Neural cell (in vitro differentiated cells): ENCODE data around the gene SPHK2. TPM values are rescaled to one million over a fixed set of nuclear protein-coding genes. Genes with fewer than 3 reads are reported as not detected.

Source experiments
- H2AFZ ChIP-seq: fragments of 200-600, 300-800 bp; sonication (generic), shearing (Covaris generic); 2 replicates; pipeline ENCODE4 v1.6.0; 2014; ENCODE audit warnings: low read depth, mild to moderate bottlenecking, antibody characterized with exemption, low read length, moderate library complexity
- H3F3A ChIP-seq: fragments of 200-600 bp; shearing (Covaris generic); 2 replicates; pipeline ENCODE4 v1.6.1; 2016; ENCODE audit warnings: mild to moderate bottlenecking, moderate library complexity, mixed read lengths, antibody characterized with exemption, low read length; ENCODE audit not compliant: insufficient read depth, poor library complexity, severe bottlenecking
- H3K27ac ChIP-seq: fragments of 200-600, 300-800 bp; sonication (generic), shearing (Covaris generic); 2 replicates; pipeline ENCODE4 v1.5.1; 2014; ENCODE audit warnings: mild to moderate bottlenecking, low read length, moderate library complexity
- H3K27me3 ChIP-seq: fragments of 300-800, 200-600 bp; sonication (generic), shearing (Covaris generic); 2 replicates; pipeline ENCODE4 v1.6.0; 2014; ENCODE audit warnings: mild to moderate bottlenecking, low read depth, low read length, moderate library complexity; ENCODE audit not compliant: insufficient read depth
- H3K36me3 ChIP-seq: fragments of 300-800, 200-600 bp; sonication (generic), shearing (Covaris generic); 2 replicates; pipeline ENCODE4 v1.5.1; 2014; ENCODE audit warnings: mild to moderate bottlenecking, antibody characterized with exemption, low read length, moderate library complexity; ENCODE audit not compliant: insufficient read depth
- H3K4me2 ChIP-seq: fragments of 300-800, 200-600 bp; sonication (generic), shearing (Covaris generic); 2 replicates; pipeline ENCODE4 v1.6.0; 2014; ENCODE audit warnings: mild to moderate bottlenecking, low read length
- H3K4me3 ChIP-seq: fragments of 300-800, 200-600 bp; sonication (generic), shearing (Covaris generic); 2 replicates; pipeline ENCODE4 v1.5.1; 2014; ENCODE audit warnings: mild to moderate bottlenecking, low read length, moderate library complexity
- H3K79me2 ChIP-seq: fragments of 200-600 bp; shearing (Covaris generic); replicated peaks from 2 replicates; pipeline ENCODE4 v1.6.0; 2014; ENCODE audit warnings: mild to moderate bottlenecking, low read length, moderate library complexity; ENCODE audit not compliant: insufficient read depth
- H3K9ac ChIP-seq: fragments of 300-800, 200-600 bp; sonication (generic), shearing (Covaris generic); 2 replicates; pipeline ENCODE4 v1.6.1; 2016; ENCODE audit warnings: mild to moderate bottlenecking, low read length, mixed read lengths
- H3K9me2 ChIP-seq: fragments of 200-600 bp; shearing (Covaris generic); 2 replicates; pipeline ENCODE4 v1.6.1; 2016; ENCODE audit warnings: mild to moderate bottlenecking, low read length, mixed read lengths; ENCODE audit not compliant: insufficient read depth
- H3K9me3 ChIP-seq: fragments of 200-600, 300-800 bp; sonication (generic), shearing (Covaris generic); 2 replicates; pipeline ENCODE4 v1.6.1; 2016; ENCODE audit warnings: mild to moderate bottlenecking, mixed run types, low read length, moderate library complexity, mixed read lengths
- H4K20me1 ChIP-seq: fragments of 200-600 bp; shearing (Covaris generic); 2 replicates; pipeline ENCODE4 v1.6.1; 2016; ENCODE audit warnings: mild to moderate bottlenecking, mixed run types; ENCODE audit not compliant: insufficient read depth
- EP300 ChIP-seq: fragments of 450-650 bp; conservative IDR thresholded peaks from 2 replicates; pipeline ENCODE4 v1.6.1; 2014; ENCODE audit warnings: antibody characterized with exemption, mild to moderate bottlenecking, moderate library complexity; ENCODE audit not compliant: poor library complexity, severe bottlenecking
- EZH2 ChIP-seq: fragments of 200-600, 300-800 bp; shearing (Covaris generic), sonication (generic); IDR thresholded peaks from 2 replicates; pipeline ENCODE4 v1.6.1; 2014; ENCODE audit warnings: antibody characterized with exemption, low read length, borderline replicate concordance, mild to moderate bottlenecking; ENCODE audit not compliant: insufficient read depth, poor library complexity, severe bottlenecking
- MXI1 ChIP-seq: fragments of 450-650 bp; conservative IDR thresholded peaks from 2 replicates; pipeline ENCODE4 v1.6.1; 2014; ENCODE audit warnings: antibody characterized with exemption, mild to moderate bottlenecking; ENCODE audit not compliant: poor library complexity, severe bottlenecking
- POLR2AphosphoS5 ChIP-seq: IDR thresholded peaks from 2 replicates; pipeline ENCODE4 v1.6.1; 2012
- RAD21 ChIP-seq: fragments of 450-650 bp; conservative IDR thresholded peaks from 2 replicates; pipeline ENCODE4 v1.6.1; 2014; ENCODE audit warnings: antibody characterized with exemption, mild to moderate bottlenecking, moderate library complexity
- SMC3 ChIP-seq: fragments of 450-650 bp; conservative IDR thresholded peaks from 2 replicates; pipeline ENCODE4 v1.6.1; 2014; ENCODE audit warnings: antibody characterized with exemption, mild to moderate bottlenecking, moderate library complexity; ENCODE audit not compliant: poor library complexity
- TAF1 ChIP-seq: IDR thresholded peaks from 2 replicates; pipeline ENCODE4 v1.6.1; 2012; ENCODE audit warnings: low read depth
- polyA plus RNA-seq: library from polyadenylated mRNA; depleted of rRNA; stranded (reverse); fragments of >200 nt; gene quantifications from 2 replicates; pipeline ENCODE4 v1.2.3, GENCODE V29; 2014
- TF ChIP-seq, protein P1 (sequence below): fragments of 450-650 bp; IDR thresholded peaks from 2 replicates; pipeline ENCODE4 v1.5.1; 2014; ENCODE audit warnings: antibody characterized with exemption, mild to moderate bottlenecking, moderate library complexity; ENCODE audit not compliant: poor library complexity, severe bottlenecking
- TF ChIP-seq, protein P2 (sequence below): IDR thresholded peaks from 2 replicates; pipeline ENCODE4 v1.6.1; 2012; ENCODE audit warnings: borderline replicate concordance

SPHK2 gene
- polyA plus RNA-seq, 1 donor from 2014 or later, result 22.6 TPM

DNA sequence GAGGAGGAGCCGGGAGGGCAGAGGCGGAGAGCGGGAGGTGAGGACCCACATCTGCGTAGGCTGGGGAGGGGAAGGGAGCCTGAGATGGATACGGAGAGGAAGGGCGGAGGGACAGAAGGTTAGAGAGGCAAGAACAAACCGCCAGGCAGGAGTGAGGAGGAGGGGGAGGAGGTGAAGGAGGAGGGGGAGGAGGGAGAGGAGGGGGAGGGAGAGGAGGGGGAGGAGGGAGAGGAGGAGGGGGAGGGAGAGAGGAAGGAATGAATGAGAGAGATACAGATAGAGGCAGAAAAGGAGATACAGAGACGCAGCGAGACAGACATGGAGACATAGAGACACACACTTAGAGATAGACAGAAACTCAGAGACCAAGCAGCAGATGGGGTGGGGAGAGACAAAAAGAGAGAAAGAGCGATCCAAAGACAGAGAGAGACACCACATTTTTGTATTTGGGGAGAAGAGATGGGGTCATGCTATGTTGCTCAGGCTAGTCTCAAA lies 27.5 kb downstream of the SPHK2 start:
- no peaks in the 10 kb centered on the region for H3K9me2 ChIP-seq
- H3K27me3 ChIP-seq, result no peaks in the 10 kb centered on the region
- peak overlapping the region; percentile 74 for H3K4me3 ChIP-seq
- H3K79me2 ChIP-seq, result no peaks in the 10 kb centered on the region
- H3F3A ChIP-seq, result no peaks in the 10 kb centered on the region
- no peak overlapping the region for H3K4me2 ChIP-seq
- no peaks in the 10 kb centered on the region for H3K36me3 ChIP-seq
- H3K27ac ChIP-seq, result peak overlapping the region; percentile 94
- H3K9me3 ChIP-seq, result no peaks in the 10 kb centered on the region
- peak overlapping the region; percentile 91 for H3K9ac ChIP-seq
- TF ChIP-seq TAF1 (no peak), EP300 (no peak), SMC3 (no peak), POLR2AphosphoS5 (no peak), MXI1 (no peak), RAD21 (no peak)
- TF ChIP-seq, protein P1, sequence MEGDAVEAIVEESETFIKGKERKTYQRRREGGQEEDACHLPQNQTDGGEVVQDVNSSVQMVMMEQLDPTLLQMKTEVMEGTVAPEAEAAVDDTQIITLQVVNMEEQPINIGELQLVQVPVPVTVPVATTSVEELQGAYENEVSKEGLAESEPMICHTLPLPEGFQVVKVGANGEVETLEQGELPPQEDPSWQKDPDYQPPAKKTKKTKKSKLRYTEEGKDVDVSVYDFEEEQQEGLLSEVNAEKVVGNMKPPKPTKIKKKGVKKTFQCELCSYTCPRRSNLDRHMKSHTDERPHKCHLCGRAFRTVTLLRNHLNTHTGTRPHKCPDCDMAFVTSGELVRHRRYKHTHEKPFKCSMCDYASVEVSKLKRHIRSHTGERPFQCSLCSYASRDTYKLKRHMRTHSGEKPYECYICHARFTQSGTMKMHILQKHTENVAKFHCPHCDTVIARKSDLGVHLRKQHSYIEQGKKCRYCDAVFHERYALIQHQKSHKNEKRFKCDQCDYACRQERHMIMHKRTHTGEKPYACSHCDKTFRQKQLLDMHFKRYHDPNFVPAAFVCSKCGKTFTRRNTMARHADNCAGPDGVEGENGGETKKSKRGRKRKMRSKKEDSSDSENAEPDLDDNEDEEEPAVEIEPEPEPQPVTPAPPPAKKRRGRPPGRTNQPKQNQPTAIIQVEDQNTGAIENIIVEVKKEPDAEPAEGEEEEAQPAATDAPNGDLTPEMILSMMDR, result no peak
- TF ChIP-seq, protein P2, sequence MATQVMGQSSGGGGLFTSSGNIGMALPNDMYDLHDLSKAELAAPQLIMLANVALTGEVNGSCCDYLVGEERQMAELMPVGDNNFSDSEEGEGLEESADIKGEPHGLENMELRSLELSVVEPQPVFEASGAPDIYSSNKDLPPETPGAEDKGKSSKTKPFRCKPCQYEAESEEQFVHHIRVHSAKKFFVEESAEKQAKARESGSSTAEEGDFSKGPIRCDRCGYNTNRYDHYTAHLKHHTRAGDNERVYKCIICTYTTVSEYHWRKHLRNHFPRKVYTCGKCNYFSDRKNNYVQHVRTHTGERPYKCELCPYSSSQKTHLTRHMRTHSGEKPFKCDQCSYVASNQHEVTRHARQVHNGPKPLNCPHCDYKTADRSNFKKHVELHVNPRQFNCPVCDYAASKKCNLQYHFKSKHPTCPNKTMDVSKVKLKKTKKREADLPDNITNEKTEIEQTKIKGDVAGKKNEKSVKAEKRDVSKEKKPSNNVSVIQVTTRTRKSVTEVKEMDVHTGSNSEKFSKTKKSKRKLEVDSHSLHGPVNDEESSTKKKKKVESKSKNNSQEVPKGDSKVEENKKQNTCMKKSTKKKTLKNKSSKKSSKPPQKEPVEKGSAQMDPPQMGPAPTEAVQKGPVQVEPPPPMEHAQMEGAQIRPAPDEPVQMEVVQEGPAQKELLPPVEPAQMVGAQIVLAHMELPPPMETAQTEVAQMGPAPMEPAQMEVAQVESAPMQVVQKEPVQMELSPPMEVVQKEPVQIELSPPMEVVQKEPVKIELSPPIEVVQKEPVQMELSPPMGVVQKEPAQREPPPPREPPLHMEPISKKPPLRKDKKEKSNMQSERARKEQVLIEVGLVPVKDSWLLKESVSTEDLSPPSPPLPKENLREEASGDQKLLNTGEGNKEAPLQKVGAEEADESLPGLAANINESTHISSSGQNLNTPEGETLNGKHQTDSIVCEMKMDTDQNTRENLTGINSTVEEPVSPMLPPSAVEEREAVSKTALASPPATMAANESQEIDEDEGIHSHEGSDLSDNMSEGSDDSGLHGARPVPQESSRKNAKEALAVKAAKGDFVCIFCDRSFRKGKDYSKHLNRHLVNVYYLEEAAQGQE, result no peak
- no peaks in the 10 kb centered on the region for H4K20me1 ChIP-seq
- peak overlapping the region; percentile 37 for H2AFZ ChIP-seq

DNA sequence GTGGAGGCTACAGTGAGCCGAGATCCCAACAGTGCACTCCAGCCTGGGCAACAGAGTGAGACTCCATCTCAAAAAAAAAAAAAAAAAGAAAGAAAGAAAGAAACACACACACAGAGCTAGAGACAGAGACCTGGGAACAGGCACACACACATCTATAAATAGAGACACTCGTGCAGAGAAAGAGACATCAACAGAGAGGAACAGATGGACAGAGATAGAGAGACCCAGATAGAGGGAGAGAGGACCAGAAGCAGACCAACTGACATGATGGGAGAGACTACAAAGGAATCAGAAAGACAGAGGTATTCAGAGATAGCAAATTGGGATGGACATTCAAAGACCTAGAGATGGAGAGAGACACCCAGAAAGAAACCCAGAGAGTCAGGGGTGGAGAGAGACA lies 28.8 kb downstream of the SPHK2 start:
- Histone ChIP-seq H4K20me1 (no peaks in the 10 kb centered on the region), H3K27me3 (no peaks in the 10 kb centered on the region), H3K9me3 (no peaks in the 10 kb centered on the region), H3K27ac (no peak overlapping the region), H3K36me3 (no peaks in the 10 kb centered on the region), H2AFZ (no peak overlapping the region), H3K79me2 (no peaks in the 10 kb centered on the region), H3K9ac (no peak overlapping the region), H3K9me2 (no peaks in the 10 kb centered on the region), H3K4me2 (no peak overlapping the region), H3F3A (no peaks in the 10 kb centered on the region), H3K4me3 (no peak overlapping the region)
- TF ChIP-seq EP300 (no peak), SMC3 (no peak), EZH2 (no peak), RAD21 (no peak), MXI1 (no peak), TAF1 (no peak), POLR2AphosphoS5 (no peak)
- TF ChIP-seq, protein P2, result no peak
- TF ChIP-seq, protein P1, result no peak
